ENCODE data around the gene HRH4. TPM values are rescaled to one million over a fixed set of nuclear protein-coding genes. Genes with fewer than 3 reads are reported as not detected.
A peak's percentile ranks its signal among the peaks of the same experiment; 100 is the strongest.

HRH4 gene
- total and polyA plus RNA-seq, 2 of the 13 experiments (the other 11 are each of a cell fraction or from before 2014, with no cell fraction given): not detected

DNA sequence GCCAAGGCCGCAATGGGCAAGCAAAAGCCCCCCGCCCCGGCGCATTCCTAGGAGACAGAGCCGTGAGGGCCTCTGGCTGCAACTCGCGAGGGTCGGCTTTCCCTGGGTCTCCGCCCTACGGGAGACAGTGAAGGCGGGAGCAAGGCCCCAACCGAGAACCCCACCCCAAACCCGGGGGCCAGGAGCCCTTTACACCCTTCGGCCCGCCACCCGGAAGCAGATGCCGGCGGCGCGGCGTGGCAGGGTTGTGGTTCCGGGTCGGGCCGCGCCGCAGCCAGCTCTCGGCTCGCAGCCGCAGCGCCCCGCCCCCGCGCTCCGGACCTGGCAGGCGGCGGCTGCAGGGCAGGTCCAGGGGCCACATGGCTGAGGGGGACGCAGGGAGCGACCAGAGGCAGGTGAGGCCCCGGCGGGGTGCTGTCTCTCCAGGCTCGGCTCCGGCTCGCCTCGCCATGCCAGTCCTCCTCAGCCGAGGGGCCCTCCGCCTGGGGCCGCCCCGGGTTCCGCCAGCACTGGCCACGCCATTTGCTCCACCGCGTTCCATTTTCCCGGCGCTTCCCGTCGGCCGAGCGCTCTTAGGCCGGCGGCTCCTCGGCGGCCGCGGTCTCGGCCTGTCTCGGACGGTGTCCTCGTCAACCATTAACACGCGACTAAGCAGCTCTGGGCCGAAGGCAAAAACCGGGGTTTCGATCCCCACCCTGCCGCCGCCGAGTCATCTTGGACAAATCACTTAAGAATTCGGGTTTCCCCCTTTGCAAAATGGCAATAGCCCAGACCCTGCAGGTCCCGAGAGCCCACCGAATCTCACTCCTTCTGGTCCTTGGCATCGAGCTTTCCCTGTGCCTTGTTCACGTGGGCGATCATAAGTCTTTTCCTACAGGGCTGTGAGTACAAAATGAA is 33.8 kb upstream of the HRH4 start, which contains the start of gene IMPACT (continued):
- TF ChIP-seq, protein P1, sequence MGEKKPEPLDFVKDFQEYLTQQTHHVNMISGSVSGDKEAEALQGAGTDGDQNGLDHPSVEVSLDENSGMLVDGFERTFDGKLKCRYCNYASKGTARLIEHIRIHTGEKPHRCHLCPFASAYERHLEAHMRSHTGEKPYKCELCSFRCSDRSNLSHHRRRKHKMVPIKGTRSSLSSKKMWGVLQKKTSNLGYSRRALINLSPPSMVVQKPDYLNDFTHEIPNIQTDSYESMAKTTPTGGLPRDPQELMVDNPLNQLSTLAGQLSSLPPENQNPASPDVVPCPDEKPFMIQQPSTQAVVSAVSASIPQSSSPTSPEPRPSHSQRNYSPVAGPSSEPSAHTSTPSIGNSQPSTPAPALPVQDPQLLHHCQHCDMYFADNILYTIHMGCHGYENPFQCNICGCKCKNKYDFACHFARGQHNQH (CRISPR knock-in tag; IDR thresholded peaks at IDR 0.05): peak; percentile 20; the same call in 1 of the 2 replicates
- no peak for TF ChIP-seq IKZF1 (IDR thresholded peaks at IDR 0.05)
- no peak for TF ChIP-seq ZNF629 (CRISPR knock-in tag; conservative IDR thresholded peaks at IDR 0.05)
- TF ChIP-seq, protein P2, sequence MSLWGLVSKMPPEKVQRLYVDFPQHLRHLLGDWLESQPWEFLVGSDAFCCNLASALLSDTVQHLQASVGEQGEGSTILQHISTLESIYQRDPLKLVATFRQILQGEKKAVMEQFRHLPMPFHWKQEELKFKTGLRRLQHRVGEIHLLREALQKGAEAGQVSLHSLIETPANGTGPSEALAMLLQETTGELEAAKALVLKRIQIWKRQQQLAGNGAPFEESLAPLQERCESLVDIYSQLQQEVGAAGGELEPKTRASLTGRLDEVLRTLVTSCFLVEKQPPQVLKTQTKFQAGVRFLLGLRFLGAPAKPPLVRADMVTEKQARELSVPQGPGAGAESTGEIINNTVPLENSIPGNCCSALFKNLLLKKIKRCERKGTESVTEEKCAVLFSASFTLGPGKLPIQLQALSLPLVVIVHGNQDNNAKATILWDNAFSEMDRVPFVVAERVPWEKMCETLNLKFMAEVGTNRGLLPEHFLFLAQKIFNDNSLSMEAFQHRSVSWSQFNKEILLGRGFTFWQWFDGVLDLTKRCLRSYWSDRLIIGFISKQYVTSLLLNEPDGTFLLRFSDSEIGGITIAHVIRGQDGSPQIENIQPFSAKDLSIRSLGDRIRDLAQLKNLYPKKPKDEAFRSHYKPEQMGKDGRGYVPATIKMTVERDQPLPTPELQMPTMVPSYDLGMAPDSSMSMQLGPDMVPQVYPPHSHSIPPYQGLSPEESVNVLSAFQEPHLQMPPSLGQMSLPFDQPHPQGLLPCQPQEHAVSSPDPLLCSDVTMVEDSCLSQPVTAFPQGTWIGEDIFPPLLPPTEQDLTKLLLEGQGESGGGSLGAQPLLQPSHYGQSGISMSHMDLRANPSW (CRISPR knock-in tag; IDR thresholded peaks at IDR 0.05; ENCODE audit: borderline replicate concordance): no peak
- no peak for TF ChIP-seq MED8 (CRISPR knock-in tag; IDR thresholded peaks at IDR 0.05; ENCODE audit: insufficient replicate concordance)
- no peak for TF ChIP-seq NFYC (CRISPR knock-in tag; IDR thresholded peaks at IDR 0.05)
- TF ChIP-seq, protein P3, sequence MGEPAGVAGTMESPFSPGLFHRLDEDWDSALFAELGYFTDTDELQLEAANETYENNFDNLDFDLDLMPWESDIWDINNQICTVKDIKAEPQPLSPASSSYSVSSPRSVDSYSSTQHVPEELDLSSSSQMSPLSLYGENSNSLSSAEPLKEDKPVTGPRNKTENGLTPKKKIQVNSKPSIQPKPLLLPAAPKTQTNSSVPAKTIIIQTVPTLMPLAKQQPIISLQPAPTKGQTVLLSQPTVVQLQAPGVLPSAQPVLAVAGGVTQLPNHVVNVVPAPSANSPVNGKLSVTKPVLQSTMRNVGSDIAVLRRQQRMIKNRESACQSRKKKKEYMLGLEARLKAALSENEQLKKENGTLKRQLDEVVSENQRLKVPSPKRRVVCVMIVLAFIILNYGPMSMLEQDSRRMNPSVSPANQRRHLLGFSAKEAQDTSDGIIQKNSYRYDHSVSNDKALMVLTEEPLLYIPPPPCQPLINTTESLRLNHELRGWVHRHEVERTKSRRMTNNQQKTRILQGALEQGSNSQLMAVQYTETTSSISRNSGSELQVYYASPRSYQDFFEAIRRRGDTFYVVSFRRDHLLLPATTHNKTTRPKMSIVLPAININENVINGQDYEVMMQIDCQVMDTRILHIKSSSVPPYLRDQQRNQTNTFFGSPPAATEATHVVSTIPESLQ (CRISPR knock-in tag; conservative IDR thresholded peaks at IDR 0.05): no peak
- TF ChIP-seq ZSCAN30 (CRISPR knock-in tag; IDR thresholded peaks at IDR 0.05): no peak
- TF ChIP-seq, protein P4, sequence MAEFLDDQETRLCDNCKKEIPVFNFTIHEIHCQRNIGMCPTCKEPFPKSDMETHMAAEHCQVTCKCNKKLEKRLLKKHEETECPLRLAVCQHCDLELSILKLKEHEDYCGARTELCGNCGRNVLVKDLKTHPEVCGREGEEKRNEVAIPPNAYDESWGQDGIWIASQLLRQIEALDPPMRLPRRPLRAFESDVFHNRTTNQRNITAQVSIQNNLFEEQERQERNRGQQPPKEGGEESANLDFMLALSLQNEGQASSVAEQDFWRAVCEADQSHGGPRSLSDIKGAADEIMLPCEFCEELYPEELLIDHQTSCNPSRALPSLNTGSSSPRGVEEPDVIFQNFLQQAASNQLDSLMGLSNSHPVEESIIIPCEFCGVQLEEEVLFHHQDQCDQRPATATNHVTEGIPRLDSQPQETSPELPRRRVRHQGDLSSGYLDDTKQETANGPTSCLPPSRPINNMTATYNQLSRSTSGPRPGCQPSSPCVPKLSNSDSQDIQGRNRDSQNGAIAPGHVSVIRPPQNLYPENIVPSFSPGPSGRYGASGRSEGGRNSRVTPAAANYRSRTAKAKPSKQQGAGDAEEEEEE (CRISPR knock-in tag; IDR thresholded peaks at IDR 0.05; ENCODE audit: borderline replicate concordance): no peak
- no peak for TF ChIP-seq ZFP36L1 (CRISPR knock-in tag; IDR thresholded peaks at IDR 0.05)
- TF ChIP-seq HMG20A (CRISPR knock-in tag; IDR thresholded peaks at IDR 0.05; ENCODE audit: borderline replicate concordance): no peak
- TF ChIP-seq, protein P5, sequence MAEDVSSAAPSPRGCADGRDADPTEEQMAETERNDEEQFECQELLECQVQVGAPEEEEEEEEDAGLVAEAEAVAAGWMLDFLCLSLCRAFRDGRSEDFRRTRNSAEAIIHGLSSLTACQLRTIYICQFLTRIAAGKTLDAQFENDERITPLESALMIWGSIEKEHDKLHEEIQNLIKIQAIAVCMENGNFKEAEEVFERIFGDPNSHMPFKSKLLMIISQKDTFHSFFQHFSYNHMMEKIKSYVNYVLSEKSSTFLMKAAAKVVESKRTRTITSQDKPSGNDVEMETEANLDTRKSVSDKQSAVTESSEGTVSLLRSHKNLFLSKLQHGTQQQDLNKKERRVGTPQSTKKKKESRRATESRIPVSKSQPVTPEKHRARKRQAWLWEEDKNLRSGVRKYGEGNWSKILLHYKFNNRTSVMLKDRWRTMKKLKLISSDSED (CRISPR knock-in tag; IDR thresholded peaks at IDR 0.05): no peak
- TF ChIP-seq ZBTB42 (CRISPR knock-in tag; IDR thresholded peaks at IDR 0.05): no peak
- TF ChIP-seq SALL2 (CRISPR knock-in tag; IDR thresholded peaks at IDR 0.05): no peak
- no peak for TF ChIP-seq CHCHD3 (CRISPR knock-in tag; IDR thresholded peaks at IDR 0.05)
- TF ChIP-seq HOXA7 (CRISPR knock-in tag; IDR thresholded peaks at IDR 0.05): no peak
- TF ChIP-seq MEIS2 (CRISPR knock-in tag; IDR thresholded peaks at IDR 0.05): no peak
- TF ChIP-seq, protein P6, sequence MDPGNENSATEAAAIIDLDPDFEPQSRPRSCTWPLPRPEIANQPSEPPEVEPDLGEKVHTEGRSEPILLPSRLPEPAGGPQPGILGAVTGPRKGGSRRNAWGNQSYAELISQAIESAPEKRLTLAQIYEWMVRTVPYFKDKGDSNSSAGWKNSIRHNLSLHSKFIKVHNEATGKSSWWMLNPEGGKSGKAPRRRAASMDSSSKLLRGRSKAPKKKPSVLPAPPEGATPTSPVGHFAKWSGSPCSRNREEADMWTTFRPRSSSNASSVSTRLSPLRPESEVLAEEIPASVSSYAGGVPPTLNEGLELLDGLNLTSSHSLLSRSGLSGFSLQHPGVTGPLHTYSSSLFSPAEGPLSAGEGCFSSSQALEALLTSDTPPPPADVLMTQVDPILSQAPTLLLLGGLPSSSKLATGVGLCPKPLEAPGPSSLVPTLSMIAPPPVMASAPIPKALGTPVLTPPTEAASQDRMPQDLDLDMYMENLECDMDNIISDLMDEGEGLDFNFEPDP (CRISPR knock-in tag; conservative IDR thresholded peaks at IDR 0.05): no peak
- no peak for TF ChIP-seq ZNF674 (CRISPR knock-in tag; IDR thresholded peaks at IDR 0.05; ENCODE audit: low read depth)
